Stimulated activated CD4-positive, alpha-beta T cell treated with anti-CD3 and anti-CD28 coated beads, Interleukin-4, amount 100 ng/mL, for 1 hour (primary cell): Measurements from ENCODE around the gene GPR132.
A peak's percentile ranks its signal among the peaks of the same experiment; 100 is the strongest.
"Not testable (repeated sequence)": the region's sequence is repeated elsewhere in the genome, so short reads cannot be mapped to it uniquely, and the experiment has no call there.

Source experiments
- DNase-seq: peaks from one replicate; pipeline ENCODE4 v3.0.0-alpha.2; 2020

GPR132 gene

GRCh38 chr14:105035616-105036015 lies 29.6 kb downstream of the GPR132 start:
- not testable (repeated sequence) for DNase-seq

GRCh38 chr14:105034315-105035039 lies 30.8 kb downstream of the GPR132 start:
- DNase-seq = no peak

GRCh38 chr14:105033412-105033900 lies 31.8 kb downstream of the GPR132 start:
- DNase-seq = not testable (repeated sequence)

GRCh38 chr14:105032451-105032901 lies 32.8 kb downstream of the GPR132 start:
- DNase-seq = not testable (repeated sequence)

- no peak for DNase-seq
These were observed 34.3 kb downstream of the GPR132 start for GRCh38 chr14:105030836-105031396.

GRCh38 chr14:105030194-105030593 lies 35.0 kb downstream of the GPR132 start:
- DNase-seq = no peak

- DNase-seq = no peak
These were observed 35.8 kb downstream of the GPR132 start for GRCh38 chr14:105029402-105029801.

- DNase-seq = no peak
These were observed 36.8 kb downstream of the GPR132 start for GRCh38 chr14:105028251-105028927.

- DNase-seq = not testable (repeated sequence)
These were observed 37.5 kb downstream of the GPR132 start for GRCh38 chr14:105027718-105028117.

- DNase-seq = no peak
These were observed 38.2 kb downstream of the GPR132 start for GRCh38 chr14:105026802-105027563.

GRCh38 chr14:105026033-105026785 lies 39.0 kb downstream of the GPR132 start:
- DNase-seq = no peak

- DNase-seq = no peak
These were observed 39.8 kb downstream of the GPR132 start for GRCh38 chr14:105025429-105025828.

GRCh38 chr14:105023791-105024480 lies 41.3 kb downstream of the GPR132 start:
- DNase-seq = no peak

GRCh38 chr14:105023144-105023543 lies 42.1 kb downstream of the GPR132 start:
- DNase-seq = no peak

GRCh38 chr14:105022276-105022670 lies 43.0 kb downstream of the GPR132 start:
- DNase-seq = no peak

- peak; percentile 53 for DNase-seq
These were observed 43.5 kb downstream of the GPR132 start for GRCh38 chr14:105021656-105022275.

GRCh38 chr14:105020815-105021655 lies 44.2 kb downstream of the GPR132 start, which contains the start of gene CDCA4:
Gene CDCA4 (minus strand): TSS chr14:105021083. CDS start chr14:105011929, 9,154 bp downstream.
- peak; percentile 98 for DNase-seq

GRCh38 chr14:105019861-105020814 lies 45.1 kb downstream of the GPR132 start:
- peak; percentile 60 for DNase-seq

- no peak for DNase-seq
These were observed 46.8 kb downstream of the GPR132 start for GRCh38 chr14:105018414-105018813.
